Ovary (tissue), 9 donors: Measurements from ENCODE around the gene SNRK. TPM values are rescaled to one million over a fixed set of nuclear protein-coding genes. Genes with fewer than 3 reads are reported as not detected.

Experiments
- DNase-seq, 5 donors: peaks; one replicate each; pipeline ENCODE4 v3.0.0-alpha.2; 2019 to 2020
- H3K27ac ChIP-seq, 2 donors: fragments of 200-600 bp; one replicate each; pipeline versions ENCODE4 v1.5.1 to v1.8.0; 2019 to 2022
- H3K27me3 ChIP-seq: fragments of 200-600 bp; one replicate; pipeline ENCODE4 v1.8.0; 2022
- H3K36me3 ChIP-seq: fragments of 200-600 bp; sonication (generic); one replicate; pipeline ENCODE4 v1.5.1; 2019
- H3K4me1 ChIP-seq: one replicate; pipeline ENCODE4 v1.8.1; 2013; ENCODE audit warnings: mild to moderate bottlenecking, moderate library complexity; ENCODE audit not compliant: insufficient read depth
- H3K4me3 ChIP-seq: fragments of 200-600 bp; sonication (generic); one replicate; pipeline ENCODE4 v1.5.1; 2017
- H3K9me3 ChIP-seq, 2 donors: fragments of 200-600 bp in 1 of 2; sonication (generic) in 1 of 2; one replicate each; pipeline versions ENCODE4 v1.5.1 to v1.8.1; 2013 to 2019; ENCODE audit warnings: mild to moderate bottlenecking in 1 of 2, moderate library complexity in 1 of 2
- EP300 ChIP-seq: sonication (generic); formaldehyde crosslinking; IDR thresholded peaks from one replicate; pipeline ENCODE4 v1.6.1; 2017; ENCODE audit warnings: antibody characterized with exemption
- POLR2A ChIP-seq: fragments of 450-650 bp; IDR thresholded peaks from one replicate; pipeline ENCODE4 v1.6.1; 2017; ENCODE audit warnings: antibody characterized with exemption, mild to moderate bottlenecking, moderate library complexity
- WGBS, 3 donors: extraction: QIAGEN DNeasy Blood & Tissue Kit in 1 of 3; methylation state at CpG; one replicate each; pipeline versions ENCODE4 v1.1.5 to v1.1.7; 2013 to 2017; 5-methylcytosine and 5-hydroxymethylcytosine counted together
- intact Hi-C, 4 donors: fragments of 100-400 bp; cut with DNase I; formaldehyde crosslinking; loops; one replicate each; pipeline versions ENCODE4 v1.11.0 to v1.15.1; 2022 to 2023
- polyA plus RNA-seq, 2 donors: library from polyadenylated mRNA; stranded (reverse); fragments of 200-250 nt in 1 of 2; fragments of 350-450 nt in 1 of 2; fragmentation: Illumina TruSeq in 1 of 2; extraction: RNeasy Lipid Tissue Mini Kit (QIAGEN cat#74804) in 1 of 2; gene quantifications; one replicate each; pipeline ENCODE4 v1.2.3, GENCODE V29; 2013 to 2014
- total RNA-seq, 7 donors: library from RNA; depleted of rRNA in 2 of 7; stranded (reverse); fragments of >200 nt in 2 of 7; fragmentation: NEBNext Ultra II Directional in 3 of 7; extraction: Animal tissue kit (Norgen Biotek cat#: 25700) in 3 of 7; gene quantifications; one replicate each; pipeline versions ENCODE4 v1.1.0 to v1.2.4, GENCODE V29; 2016 to 2023
- TF ChIP-seq, protein P1 (sequence below), 3 donors: fragments of 450-650 bp in 2 of 3; fragments of 200-600 bp in 1 of 3; IDR thresholded peaks; one replicate each; pipeline versions ENCODE4 v1.5.1 to v1.8.0; 2016 to 2022; ENCODE audit warnings: antibody characterized with exemption in 3 of 3, mild to moderate bottlenecking in 1 of 3
- donor health status: DM: no; HTN: no; CAD: no; lungs with moderate emphysema.
- donor health status: DM: no; HTN: no; CAD: no.
- donor health status: Bipolar disorder and iron deficiency.
- donor health status: DM: yes; HTN: yes; CAD: no.
- donor health status: DM: no; HTN: no; CAD: no.
- donor health status: DM: yes; HTN: yes; CAD: no.

SNRK gene
- total and polyA plus RNA-seq, 9 donors, result 19.0 to 52.1 (median 28.9) TPM

DNA sequence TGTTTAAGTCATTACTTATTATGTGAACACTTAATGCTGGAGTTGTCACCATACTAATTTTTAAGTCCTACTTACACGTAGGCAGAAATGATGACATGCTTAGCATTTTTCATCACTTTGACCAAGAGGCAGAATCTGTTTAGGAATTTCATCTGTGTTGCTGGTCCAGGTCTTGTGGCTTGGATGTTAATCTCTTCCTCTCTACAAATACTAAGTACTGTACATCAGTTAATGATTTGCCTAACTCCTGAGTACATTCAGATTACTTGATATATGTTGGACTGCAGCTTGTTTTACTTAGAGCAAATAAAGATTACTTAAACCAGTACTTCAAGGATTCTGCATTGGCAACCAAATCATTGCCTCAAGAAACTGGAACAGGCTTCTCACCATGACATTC is 8.6 kb downstream of the SNRK start:
- H3K4me1 ChIP-seq, result peaks cover 12% of the 10 kb centered on the region
- no peak overlapping the region for H3K27ac ChIP-seq
- no peaks in the 10 kb centered on the region for H3K36me3 ChIP-seq
- TF ChIP-seq POLR2A (no peak), EP300 (no peak)
- TF ChIP-seq, protein P1, sequence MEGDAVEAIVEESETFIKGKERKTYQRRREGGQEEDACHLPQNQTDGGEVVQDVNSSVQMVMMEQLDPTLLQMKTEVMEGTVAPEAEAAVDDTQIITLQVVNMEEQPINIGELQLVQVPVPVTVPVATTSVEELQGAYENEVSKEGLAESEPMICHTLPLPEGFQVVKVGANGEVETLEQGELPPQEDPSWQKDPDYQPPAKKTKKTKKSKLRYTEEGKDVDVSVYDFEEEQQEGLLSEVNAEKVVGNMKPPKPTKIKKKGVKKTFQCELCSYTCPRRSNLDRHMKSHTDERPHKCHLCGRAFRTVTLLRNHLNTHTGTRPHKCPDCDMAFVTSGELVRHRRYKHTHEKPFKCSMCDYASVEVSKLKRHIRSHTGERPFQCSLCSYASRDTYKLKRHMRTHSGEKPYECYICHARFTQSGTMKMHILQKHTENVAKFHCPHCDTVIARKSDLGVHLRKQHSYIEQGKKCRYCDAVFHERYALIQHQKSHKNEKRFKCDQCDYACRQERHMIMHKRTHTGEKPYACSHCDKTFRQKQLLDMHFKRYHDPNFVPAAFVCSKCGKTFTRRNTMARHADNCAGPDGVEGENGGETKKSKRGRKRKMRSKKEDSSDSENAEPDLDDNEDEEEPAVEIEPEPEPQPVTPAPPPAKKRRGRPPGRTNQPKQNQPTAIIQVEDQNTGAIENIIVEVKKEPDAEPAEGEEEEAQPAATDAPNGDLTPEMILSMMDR (IDR thresholded peaks at IDR 0.05), result no peak
- no peak for DNase-seq
- no peaks in the 10 kb centered on the region for H3K9me3 ChIP-seq
- 66 to 80% (median 78%) methylated on average over 1 of the region's 1 CpG for WGBS, 3 donors
- H3K4me3 ChIP-seq, result no peak overlapping the region
- no peaks in the 10 kb centered on the region for H3K27me3 ChIP-seq
- intact Hi-C loops, result no loop called here

DNA sequence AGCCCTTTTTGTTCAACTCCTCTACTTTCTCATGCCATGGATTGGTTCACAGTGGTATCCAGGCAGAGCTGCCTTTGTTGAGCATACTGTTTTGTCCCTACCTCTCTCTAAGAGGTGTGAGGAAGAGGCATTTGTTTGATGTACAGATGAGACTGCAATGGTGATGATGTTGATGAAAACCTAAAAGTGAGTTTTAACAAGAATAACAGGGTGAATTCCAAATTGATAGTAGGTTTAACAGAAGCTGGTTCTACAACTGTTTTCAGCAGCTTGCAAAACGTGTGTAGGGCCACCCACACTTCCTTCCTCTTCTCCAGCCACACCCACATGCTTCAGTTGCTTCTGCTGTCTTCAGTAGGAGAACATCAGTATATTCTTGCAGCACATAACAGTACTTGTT is 10.2 kb downstream of the SNRK start:
- H3K4me1 ChIP-seq, result peaks cover 9% of the 10 kb centered on the region
- H3K4me3 ChIP-seq, result no peak overlapping the region
- 19 to 21% (median 21%) methylated on average over 1 of the region's 1 CpG for WGBS, 3 donors
- no peak for DNase-seq
- H3K9me3 ChIP-seq, result no peaks in the 10 kb centered on the region
- H3K36me3 ChIP-seq, result no peaks in the 10 kb centered on the region
- intact Hi-C loops, result no loop called here
- no peaks in the 10 kb centered on the region for H3K27me3 ChIP-seq
- no peak overlapping the region for H3K27ac ChIP-seq
- TF ChIP-seq, protein P1 (IDR thresholded peaks at IDR 0.05), result no peak
- no peak for TF ChIP-seq POLR2A
- no peak for TF ChIP-seq EP300

DNA sequence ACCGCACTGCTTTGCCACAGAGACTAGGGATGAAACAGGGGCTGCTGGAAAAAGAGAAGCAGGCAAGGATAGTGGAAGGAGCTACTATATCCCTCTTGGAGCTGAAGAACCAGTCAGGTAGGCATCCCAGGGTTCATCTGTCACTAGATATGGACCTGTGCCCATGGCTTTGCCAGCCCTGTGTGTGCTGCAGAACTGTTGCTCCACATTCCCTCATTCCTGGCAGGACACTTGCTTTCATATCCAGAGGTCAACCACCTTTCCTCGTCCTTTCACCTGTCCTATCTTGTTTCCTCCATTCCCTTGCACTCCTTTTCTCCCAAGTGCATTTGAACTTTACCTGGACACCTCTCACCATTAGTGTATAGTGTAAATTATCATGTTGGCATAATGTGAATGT is 12.0 kb downstream of the SNRK start:
- no peak overlapping the region for H3K27ac ChIP-seq
- H3K4me1 ChIP-seq, result peaks cover 8% of the 10 kb centered on the region
- 89 to 98% (median 94%) methylated on average over 2 of the region's 2 CpGs for WGBS, 3 donors
- H3K4me3 ChIP-seq, result no peak overlapping the region
- no peak for DNase-seq
- no peaks in the 10 kb centered on the region for H3K27me3 ChIP-seq
- no peaks in the 10 kb centered on the region for H3K9me3 ChIP-seq
- TF ChIP-seq, protein P1 (IDR thresholded peaks at IDR 0.05), result no peak
- no peak for TF ChIP-seq EP300
- TF ChIP-seq POLR2A, result no peak
- intact Hi-C loops, result no loop called here
- H3K36me3 ChIP-seq, result no peaks in the 10 kb centered on the region

DNA sequence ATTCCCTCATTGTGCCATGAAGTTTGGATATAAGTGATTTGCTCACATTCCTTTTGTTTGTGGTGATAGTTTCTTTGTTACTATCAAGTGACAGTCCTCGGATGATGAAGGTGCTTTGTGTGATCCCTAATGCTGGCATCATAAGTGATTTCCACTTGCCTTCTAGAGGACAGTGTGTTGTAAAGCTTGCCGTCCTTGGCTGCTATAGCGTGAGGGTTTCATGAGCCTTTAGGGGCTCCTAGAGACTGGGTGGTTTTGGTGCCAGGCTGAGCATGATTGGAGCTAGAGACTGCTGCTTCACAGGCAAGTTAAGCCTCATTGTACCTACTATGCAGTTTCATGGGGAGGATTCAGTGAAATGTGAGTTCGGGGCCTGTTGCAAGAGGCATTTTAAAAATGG is 12.4 kb downstream of the SNRK start:
- H3K4me3 ChIP-seq, result no peak overlapping the region
- no peak overlapping the region for H3K27ac ChIP-seq
- no peaks in the 10 kb centered on the region for H3K27me3 ChIP-seq
- no peaks in the 10 kb centered on the region for H3K9me3 ChIP-seq
- no peaks in the 10 kb centered on the region for H3K36me3 ChIP-seq
- peaks cover 7% of the 10 kb centered on the region for H3K4me1 ChIP-seq
- intact Hi-C loops, result no loop called here
- TF ChIP-seq, protein P1 (IDR thresholded peaks at IDR 0.05), result no peak
- DNase-seq, result no peak
- 69 to 71% (median 69%) methylated on average over 4 of the region's 4 CpGs for WGBS, 3 donors
